Hindlimb muscle (tissue), 1 donor: Measurements from ENCODE around the gene FBLN7. TPM values are rescaled to one million over a fixed set of nuclear protein-coding genes. Genes with fewer than 3 reads are reported as not detected.

Experiments used
- polyA plus RNA-seq: library from polyadenylated mRNA; unstranded; fragments of 120-200 nt; gene quantifications from one replicate; pipeline ENCODE4 v1.2.1, GENCODE V29; 2013; ENCODE audit not compliant: insufficient read length

The FBLN7 gene
- polyA plus RNA-seq, 1 donor = 8.5 TPM

Other genes starting within 250 kb of the FBLN7 start
- gene MERTK, start 239.8 kb upstream of the FBLN7 start, polyA plus RNA-seq = 4.4 TPM
- gene TMEM87B, start 83.1 kb upstream of the FBLN7 start, polyA plus RNA-seq = 13.7 TPM
- gene ZC3H8, start 116.7 kb downstream of the FBLN7 start, polyA plus RNA-seq = 16.3 TPM
- gene ZC3H6, start 137.2 kb downstream of the FBLN7 start, polyA plus RNA-seq = 7.1 TPM